ENCODE data around the gene MX2.

DNA sequence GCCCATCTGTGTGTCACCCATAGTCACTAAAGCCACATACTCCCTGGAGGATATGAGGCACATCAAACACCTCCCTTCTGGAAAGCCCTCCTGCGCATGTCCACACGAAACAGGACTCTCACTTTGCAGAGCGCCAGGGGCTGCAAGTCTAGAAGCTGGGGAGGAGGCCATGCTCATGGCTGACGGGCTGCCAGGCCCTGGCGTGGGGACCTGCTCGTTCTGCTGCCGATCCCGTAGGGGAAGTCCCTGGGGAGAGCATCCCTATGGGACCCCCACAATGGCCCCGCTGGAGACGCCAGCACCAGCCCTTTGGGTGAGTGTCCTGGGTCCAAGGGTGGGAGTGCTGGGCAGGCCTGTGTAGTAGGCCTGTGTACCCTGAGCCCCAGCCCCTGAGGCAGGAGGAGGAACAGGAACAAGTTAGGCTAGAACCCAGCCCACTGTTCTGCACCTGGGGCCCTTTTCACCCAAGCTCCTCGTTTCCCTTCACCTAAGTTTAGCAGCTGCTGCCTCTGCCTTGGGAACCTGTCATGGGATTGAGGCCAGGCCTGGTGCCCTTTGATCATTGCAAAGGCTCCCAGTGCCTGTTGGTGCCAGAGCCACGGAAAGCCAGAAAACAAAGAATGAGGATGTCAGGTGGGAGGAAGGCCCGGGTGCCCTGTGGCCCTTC lies 35.3 kb upstream of the MX2 start:
- no peak for TF ChIP-seq CTCF (IDR thresholded peaks at IDR 0.05)
- no peak for TF ChIP-seq EZH2 (IDR thresholded peaks at IDR 0.05; ENCODE audit: borderline replicate concordance, insufficient read depth, low read depth, low read length, poor library complexity, severe bottlenecking)

Data from B cell (primary cell).